Activated CD8-positive, alpha-beta T cell treated with anti-CD3 and anti-CD28 coated beads, Interleukin-2, amount 10 ng/mL, durations not matched to agents 7 days and 5 days (primary cell): ENCODE data around the gene AXIN1. TPM values are rescaled to one million over a fixed set of nuclear protein-coding genes. Genes with fewer than 3 reads are reported as not detected.

Source experiments
- ATAC-seq: fragments of 150-1000 bp; cut with Tn5 transposase; one replicate; pipeline ENCODE4 v1.10.0; 2021; ENCODE audit warnings: moderate library complexity
- CTCF ChIA-PET: fragments of 350-600 bp; sonication (Branson Sonifier 250); formaldehyde crosslinking; loops from one replicate; lab custom pipeline; 2021; ENCODE audit warnings: antibody characterized with exemption; lab: Charles Lee
- POLR2A ChIA-PET: fragments of 350-600 bp; sonication (Branson Sonifier 250); formaldehyde crosslinking; loops from one replicate; lab custom pipeline; 2021; ENCODE audit warnings: antibody characterized with exemption; lab: Charles Lee
- DNase-seq: peaks from one replicate; pipeline ENCODE4 v3.0.0-alpha.2; 2020
- H3K27ac Mint-ChIP-seq: one replicate; pipeline ENCODE4 v1.8.0; 2021; ENCODE audit warnings: mild to moderate bottlenecking, mixed read lengths
- H3K27me3 Mint-ChIP-seq: one replicate; pipeline ENCODE4 v1.8.0; 2021; ENCODE audit warnings: low read depth, mixed read lengths
- H3K36me3 Mint-ChIP-seq: one replicate; pipeline ENCODE4 v1.8.0; 2021; ENCODE audit warnings: low read depth, mixed read lengths
- H3K4me1 Mint-ChIP-seq: one replicate; pipeline ENCODE4 v1.8.0; 2021; ENCODE audit warnings: low read depth, mixed read lengths
- H3K4me3 Mint-ChIP-seq: one replicate; pipeline ENCODE4 v1.8.0; 2021; ENCODE audit warnings: mild to moderate bottlenecking, mixed read lengths
- H3K9me3 Mint-ChIP-seq: one replicate; pipeline ENCODE4 v1.8.0; 2022; ENCODE audit warnings: mixed read lengths; ENCODE audit not compliant: insufficient read depth
- total RNA-seq, 2 experiments: library from RNA; stranded (reverse); gene quantifications; one replicate each; pipeline ENCODE4 v1.2.3, GENCODE V29; 2021

Gene AXIN1
- total RNA-seq, 2 experiments from 2014 or later: 25.1 to 26.1 TPM

DNA sequence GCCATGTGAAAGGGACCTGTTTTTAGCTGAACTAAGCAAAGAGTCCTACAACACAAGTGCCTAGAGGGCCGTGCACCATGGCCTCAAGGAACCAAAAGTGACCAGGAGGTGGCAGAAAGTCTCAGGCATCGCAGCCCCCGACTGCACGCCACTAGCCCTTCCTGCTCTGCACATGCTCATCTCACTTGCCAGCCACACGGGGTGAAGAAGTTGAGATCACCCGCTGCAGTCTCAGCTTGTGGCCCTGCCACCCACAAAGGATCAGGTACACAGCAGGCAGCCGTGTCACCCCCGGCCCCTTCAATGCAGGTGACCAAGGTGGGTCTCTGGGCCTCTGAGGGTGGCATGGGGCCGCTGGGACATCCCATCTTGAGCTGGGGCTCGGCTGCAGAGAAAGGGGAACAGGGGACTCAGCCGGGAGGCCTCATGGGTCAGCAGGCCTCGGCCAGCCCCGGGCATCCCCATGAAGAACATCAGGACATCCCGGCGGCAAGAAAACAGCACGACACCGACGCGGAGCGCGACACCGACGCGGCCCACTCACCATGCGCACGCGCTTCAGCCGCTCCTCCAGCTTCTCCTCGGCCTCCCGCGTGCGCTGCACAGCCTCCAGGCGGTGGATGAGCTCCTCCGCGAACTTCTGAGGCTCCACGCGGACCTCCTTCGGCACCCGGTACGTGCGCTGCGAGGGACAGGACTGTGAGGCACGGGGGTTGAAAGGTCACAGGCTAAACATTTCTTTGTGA lies 48.6 kb downstream of the AXIN1 start:
- ATAC-seq (no peak), DNase-seq (no peak)
- Mint-ChIP-seq H3K27me3 (no peaks in the 10 kb centered on the region), H3K4me3 (no peak overlapping the region), H3K9me3 (no peaks in the 10 kb centered on the region), H3K27ac (no peak overlapping the region), H3K4me1 (peaks cover 8% of the 10 kb centered on the region), H3K36me3 (peaks cover 8% of the 10 kb centered on the region)
- ChIA-PET CTCF (no interaction called here), POLR2A (no interaction called here)

DNA sequence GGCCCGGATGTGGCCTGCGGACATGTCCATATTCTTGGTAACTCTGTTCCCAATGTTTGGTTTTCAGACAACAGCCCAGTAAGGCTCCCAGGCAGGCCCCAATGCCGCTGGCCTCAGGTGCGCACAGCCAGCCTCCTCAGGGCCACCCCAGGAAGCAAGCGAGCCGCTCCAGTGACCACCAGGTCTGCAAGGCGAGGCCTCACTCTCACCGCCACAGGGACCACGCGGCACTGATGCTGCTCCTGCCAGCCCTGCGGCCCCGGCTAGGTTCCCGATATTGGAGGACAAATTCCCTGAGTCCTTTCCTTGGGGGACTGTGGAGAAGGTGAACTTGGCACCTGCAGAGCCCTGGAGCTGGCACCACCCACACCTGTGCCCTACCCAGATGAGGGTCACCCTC lies 50.6 kb downstream of the AXIN1 start:
- Mint-ChIP-seq H3K4me1 (no peaks in the 10 kb centered on the region), H3K9me3 (no peaks in the 10 kb centered on the region), H3K27ac (no peak overlapping the region), H3K4me3 (no peak overlapping the region), H3K27me3 (no peaks in the 10 kb centered on the region), H3K36me3 (peaks cover 6% of the 10 kb centered on the region)
- ChIA-PET POLR2A (no interaction called here), CTCF (no interaction called here)
- no peak for DNase-seq
- no peak for ATAC-seq

DNA sequence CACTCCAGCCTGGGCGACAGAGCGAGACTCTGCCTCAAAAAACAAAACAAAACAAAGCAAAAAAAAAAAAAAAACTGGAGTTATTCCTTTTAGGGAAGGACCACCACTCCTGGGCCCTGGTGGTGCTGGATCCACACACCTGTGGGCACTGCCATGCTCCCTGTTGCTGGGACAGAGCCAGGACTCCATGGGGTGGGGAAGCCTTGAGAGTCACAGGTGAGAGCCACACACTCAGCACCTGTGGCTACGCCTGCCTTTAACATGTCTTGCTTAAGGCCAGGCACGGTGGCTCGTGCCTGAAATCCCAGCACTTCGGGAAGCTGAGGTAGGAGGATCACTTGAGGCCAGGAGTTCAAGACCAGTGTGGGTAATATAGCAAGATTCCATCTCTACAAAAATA lies 51.3 kb downstream of the AXIN1 start:
- ChIA-PET POLR2A (no interaction called here), CTCF (no interaction called here)
- Mint-ChIP-seq H3K9me3 (no peaks in the 10 kb centered on the region), H3K36me3 (peaks cover 6% of the 10 kb centered on the region), H3K4me1 (no peaks in the 10 kb centered on the region), H3K27me3 (no peaks in the 10 kb centered on the region), H3K27ac (no peak overlapping the region), H3K4me3 (no peak overlapping the region)
- no peak for ATAC-seq
- no peak for DNase-seq

DNA sequence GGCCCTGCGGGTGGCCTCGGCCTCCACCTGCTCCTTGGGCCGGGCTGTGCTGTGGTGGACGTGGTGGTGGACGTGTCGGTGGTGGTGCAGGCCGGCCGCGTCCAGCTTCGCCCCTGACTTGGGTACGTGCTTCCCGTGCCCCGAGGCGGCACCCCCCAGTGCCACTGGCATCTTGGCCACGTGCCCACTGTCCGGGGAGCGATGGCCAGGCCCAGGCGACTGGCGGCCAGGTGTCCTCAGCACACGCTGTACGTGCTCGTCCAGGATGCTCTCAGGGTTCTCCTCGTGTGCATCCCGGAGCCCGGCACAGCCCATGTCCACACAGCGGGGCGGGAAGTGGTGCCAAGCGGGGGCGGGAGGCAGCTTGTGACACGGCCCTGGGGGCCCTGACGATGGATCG lies 54.7 kb downstream of the AXIN1 start:
- Mint-ChIP-seq H3K4me1 (no peaks in the 10 kb centered on the region), H3K36me3 (peaks cover 2% of the 10 kb centered on the region), H3K27me3 (no peaks in the 10 kb centered on the region), H3K9me3 (no peaks in the 10 kb centered on the region), H3K27ac (no peak overlapping the region), H3K4me3 (no peak overlapping the region)
- CTCF ChIA-PET: no interaction called here
- DNase-seq (no peak), ATAC-seq (no peak)
- POLR2A ChIA-PET: no interaction called here

DNA sequence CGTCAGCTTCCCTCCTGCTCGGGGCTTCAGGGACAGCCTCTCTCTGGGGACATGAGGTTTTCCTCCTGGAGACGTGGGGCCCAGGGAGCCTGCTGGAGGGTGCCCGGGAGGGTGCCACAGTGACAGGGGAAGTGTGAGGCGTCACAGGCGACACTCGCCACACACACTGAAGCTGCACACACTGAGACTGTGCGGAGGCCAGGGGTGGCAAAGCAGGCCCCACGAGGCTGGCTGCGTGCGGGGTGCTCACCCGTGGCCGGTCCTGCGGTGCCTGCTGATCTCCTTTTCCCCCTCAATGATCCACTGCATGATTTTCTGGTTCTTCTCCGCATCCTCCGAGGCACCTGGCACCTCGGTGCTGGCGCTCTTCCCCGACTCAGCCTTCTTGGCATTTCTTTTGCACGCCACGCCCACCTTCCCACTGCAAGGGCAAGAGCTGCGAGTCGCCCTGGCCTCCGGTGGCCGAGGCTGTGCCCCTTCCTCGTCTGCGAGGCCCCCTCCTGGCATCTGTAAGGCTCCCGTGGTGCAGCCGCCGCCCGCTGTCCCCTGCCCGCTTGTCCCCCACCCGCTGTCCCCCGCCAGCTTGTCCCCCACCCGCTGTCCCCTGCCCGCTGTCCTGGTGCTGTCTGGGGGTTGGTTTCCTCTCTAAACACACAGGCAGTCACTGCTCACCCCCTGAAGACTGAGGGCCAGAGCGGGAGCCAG lies 55.6 kb downstream of the AXIN1 start:
- Mint-ChIP-seq H3K27ac (no peak overlapping the region), H3K27me3 (no peaks in the 10 kb centered on the region), H3K4me3 (no peak overlapping the region), H3K9me3 (no peaks in the 10 kb centered on the region), H3K4me1 (no peaks in the 10 kb centered on the region), H3K36me3 (peaks cover 6% of the 10 kb centered on the region)
- POLR2A ChIA-PET: no interaction called here
- DNase-seq: no peak
- no peak for ATAC-seq
- CTCF ChIA-PET: no interaction called here

DNA sequence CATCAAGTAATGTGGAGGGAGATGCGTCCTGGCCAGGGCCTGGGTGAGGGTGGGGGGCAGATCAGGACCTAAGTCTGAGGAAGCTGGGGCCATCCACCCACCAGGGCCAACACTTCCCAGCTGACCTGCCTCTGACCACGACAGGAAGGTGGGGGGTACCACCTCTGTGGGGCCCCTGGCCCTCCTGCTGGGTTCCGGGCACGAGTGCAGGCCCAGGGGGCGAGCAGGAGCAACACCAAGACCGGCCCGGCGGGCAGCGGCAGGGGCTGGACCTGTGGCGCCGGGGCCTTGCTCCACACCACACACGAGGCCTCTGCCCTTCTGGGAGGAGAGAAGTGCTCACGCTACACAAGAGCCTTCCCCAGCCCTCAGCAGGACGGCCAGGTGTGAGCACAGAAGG lies 56.2 kb downstream of the AXIN1 start:
- H3K4me3 Mint-ChIP-seq: no peak overlapping the region
- DNase-seq: no peak
- POLR2A ChIA-PET: no interaction called here
- H3K36me3 Mint-ChIP-seq: peaks cover 8% of the 10 kb centered on the region
- no peaks in the 10 kb centered on the region for H3K4me1 Mint-ChIP-seq
- CTCF ChIA-PET: no interaction called here
- ATAC-seq: no peak
- H3K27me3 Mint-ChIP-seq: no peaks in the 10 kb centered on the region
- no peaks in the 10 kb centered on the region for H3K9me3 Mint-ChIP-seq
- no peak overlapping the region for H3K27ac Mint-ChIP-seq

DNA sequence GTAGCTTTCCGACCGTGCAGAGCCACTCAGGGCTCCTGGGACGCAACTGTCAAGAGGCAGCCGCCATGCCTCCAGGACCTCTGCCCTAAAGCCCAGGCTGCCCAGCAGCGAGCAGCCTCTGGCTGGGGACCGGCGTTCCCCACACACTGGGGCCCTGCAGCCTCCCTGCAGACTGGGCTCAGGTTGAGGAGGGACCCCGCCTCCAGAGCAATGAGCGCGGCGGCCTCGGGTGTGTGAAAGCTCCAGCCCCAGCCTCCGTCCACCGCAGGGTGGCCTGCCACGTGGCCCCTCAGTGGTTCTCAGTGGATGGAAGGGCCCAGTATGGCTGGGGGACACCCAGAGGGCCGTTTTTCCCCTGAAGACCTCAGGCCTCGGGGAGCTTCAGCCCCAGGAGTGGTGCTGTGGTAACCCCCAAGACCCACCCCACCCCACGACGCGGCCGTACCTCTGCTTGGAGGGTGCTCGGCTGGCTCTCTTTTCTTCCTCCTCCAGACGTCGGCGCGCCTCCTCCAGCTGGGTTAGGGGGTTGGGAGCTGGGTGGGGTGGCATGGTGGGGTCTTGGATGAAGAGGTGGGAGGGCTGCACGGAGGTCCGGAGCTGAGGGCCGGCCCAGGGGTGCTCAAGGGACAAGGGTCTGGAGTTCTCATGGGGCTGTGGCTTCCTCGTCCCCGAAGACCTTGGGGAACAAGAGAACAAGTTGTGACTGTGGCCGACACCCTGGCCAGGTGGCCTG lies 59.3 kb downstream of the AXIN1 start:
- no peak overlapping the region for H3K4me3 Mint-ChIP-seq
- no peak overlapping the region for H3K27ac Mint-ChIP-seq

DNA sequence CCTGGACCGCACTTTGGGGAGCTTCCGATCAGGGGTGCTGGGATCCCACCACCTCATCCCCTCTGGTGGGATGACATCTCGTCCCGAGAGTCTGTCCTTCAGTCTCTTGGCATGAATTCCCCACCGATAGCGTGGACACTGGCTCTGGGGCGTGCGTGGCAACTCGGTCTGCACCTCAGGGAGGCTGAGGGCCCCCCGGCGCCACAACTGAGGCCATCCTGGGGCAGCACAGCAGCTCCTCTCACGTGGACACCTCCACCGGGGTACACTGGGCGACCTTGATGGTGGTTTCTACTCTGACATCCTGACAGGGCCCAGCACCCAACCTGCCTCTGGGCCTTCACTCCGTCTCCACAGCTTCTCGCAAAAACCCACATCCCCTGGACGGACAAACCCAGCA lies 61.0 kb downstream of the AXIN1 start:
- ATAC-seq (no peak), DNase-seq (no peak)
- Mint-ChIP-seq H3K4me1 (no peaks in the 10 kb centered on the region), H3K9me3 (no peaks in the 10 kb centered on the region), H3K27ac (no peak overlapping the region), H3K36me3 (peaks cover 14% of the 10 kb centered on the region), H3K27me3 (no peaks in the 10 kb centered on the region), H3K4me3 (no peak overlapping the region)
- ChIA-PET CTCF (no interaction called here), POLR2A (no interaction called here)

More for the DNA sequence above, 59.3 kb downstream of the AXIN1 start:
- H3K4me1 Mint-ChIP-seq: no peaks in the 10 kb centered on the region
- CTCF ChIA-PET: no interaction called here
- H3K36me3 Mint-ChIP-seq: peaks cover 13% of the 10 kb centered on the region
- H3K27me3 Mint-ChIP-seq: no peaks in the 10 kb centered on the region
- DNase-seq (no peak), ATAC-seq (no peak)
- POLR2A ChIA-PET: no interaction called here
- H3K9me3 Mint-ChIP-seq: no peaks in the 10 kb centered on the region

DNA sequence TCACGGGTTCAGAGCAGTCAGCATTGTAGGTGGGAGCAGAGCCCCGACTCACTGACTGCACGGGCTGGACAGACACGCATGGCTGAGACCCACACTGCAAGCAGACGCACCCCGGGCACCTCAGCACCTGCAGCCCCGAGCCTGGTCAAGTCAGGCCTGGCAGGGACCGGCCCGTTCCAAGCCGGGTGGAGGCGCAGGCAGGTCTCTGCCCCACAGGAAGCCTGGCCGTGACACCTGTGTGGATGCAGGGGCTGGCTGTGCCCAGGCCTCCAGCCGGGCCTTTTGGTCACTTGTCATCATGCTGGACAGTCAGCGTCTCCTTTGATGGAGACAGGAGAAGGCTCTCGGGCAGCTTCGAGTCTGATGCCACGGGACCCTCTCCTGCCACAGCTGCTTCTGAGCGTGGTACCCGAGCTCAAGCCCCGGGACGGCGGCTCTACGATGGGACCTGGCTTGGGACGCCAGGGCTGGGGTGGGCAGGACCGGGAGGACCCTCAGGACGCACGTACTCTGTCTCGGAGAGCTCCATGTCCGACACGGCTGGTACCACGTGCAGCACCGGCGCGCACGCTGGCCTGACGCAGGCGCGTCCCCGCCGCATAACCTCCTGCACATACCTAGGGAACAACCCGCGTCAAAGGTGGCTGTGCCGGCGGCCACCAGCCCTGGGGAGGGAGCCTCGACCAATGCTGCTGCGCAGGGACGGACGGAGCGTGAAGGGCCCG lies 61.7 kb downstream of the AXIN1 start:
- Mint-ChIP-seq H3K27ac (no peak overlapping the region), H3K36me3 (peaks cover 17% of the 10 kb centered on the region), H3K27me3 (no peaks in the 10 kb centered on the region), H3K4me1 (no peaks in the 10 kb centered on the region), H3K4me3 (no peak overlapping the region), H3K9me3 (no peaks in the 10 kb centered on the region)
- ATAC-seq: no peak
- POLR2A ChIA-PET: no interaction called here
- no peak for DNase-seq
- CTCF ChIA-PET: no interaction called here

DNA sequence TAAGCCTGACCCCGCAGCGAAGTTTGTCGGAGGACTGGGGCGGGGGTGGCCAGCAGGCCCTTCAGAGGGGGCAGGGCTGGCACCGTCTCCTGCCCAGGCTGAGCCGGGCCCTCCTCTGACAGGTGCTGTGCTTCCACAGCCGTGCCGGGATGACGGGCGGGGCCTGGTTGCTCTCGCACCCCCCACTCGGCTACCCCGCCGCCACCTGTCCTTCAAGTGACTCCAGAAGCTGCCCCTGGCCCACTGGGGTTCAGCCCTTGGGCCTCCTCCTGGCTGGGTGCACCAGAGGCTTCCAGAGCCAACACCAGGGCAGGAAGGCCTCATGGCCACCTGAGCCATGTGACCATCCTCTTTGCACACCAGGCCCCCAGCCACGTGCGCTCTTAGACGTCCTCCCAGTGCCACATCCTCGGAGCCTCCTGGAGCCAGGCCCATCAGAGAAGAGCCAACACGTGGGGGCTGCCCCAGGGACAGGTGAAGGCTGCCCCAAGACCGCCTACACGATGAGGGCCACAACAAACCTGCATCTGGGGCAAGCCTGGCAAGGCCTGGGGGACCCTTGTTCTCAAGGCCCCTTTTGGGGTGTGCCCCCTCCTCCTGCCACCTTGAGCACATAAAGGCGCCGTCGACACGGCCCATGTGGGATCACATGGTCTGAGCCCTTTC lies 62.4 kb downstream of the AXIN1 start:
- Mint-ChIP-seq H3K27me3 (no peaks in the 10 kb centered on the region), H3K36me3 (peaks cover 17% of the 10 kb centered on the region), H3K4me3 (no peak overlapping the region), H3K27ac (no peak overlapping the region), H3K4me1 (no peaks in the 10 kb centered on the region), H3K9me3 (no peaks in the 10 kb centered on the region)
- POLR2A ChIA-PET: no interaction called here
- ATAC-seq (no peak), DNase-seq (no peak)
- CTCF ChIA-PET: no interaction called here

DNA sequence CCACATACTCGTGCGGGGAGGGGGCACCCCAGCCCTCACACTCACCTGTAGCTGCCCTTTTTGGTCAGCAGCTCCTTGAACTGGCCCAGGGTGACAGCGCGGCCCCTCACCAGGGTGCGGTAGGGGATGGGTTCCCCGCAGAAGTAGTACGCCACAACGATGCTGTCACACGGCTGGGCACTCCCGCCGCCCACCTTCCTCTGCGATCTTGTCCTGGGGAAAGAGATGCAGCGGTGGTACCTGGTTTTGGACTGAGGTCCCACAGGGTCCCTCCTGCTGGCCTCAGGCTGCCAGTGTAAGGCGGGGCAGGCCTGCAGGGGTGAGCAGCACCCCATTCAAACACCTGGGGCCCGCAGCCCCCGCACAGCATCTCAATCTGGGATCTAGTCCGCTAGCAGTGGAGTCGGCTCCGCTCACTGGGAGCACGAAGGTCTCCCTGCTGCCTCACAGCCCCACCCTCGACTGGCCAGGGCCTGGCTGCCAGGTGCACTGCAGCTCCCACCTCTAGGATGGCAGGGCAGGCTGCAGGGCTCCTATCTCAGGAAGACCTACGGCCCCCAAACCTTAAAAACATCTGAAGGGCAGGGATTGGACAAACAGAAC lies 63.0 kb downstream of the AXIN1 start:
- DNase-seq: no peak
- no peak for ATAC-seq
- Mint-ChIP-seq H3K36me3 (peaks cover 17% of the 10 kb centered on the region), H3K9me3 (no peaks in the 10 kb centered on the region), H3K4me1 (no peaks in the 10 kb centered on the region), H3K27ac (no peak overlapping the region), H3K4me3 (no peak overlapping the region), H3K27me3 (no peaks in the 10 kb centered on the region)
- CTCF ChIA-PET: no interaction called here
- POLR2A ChIA-PET: no interaction called here
